ENCODE results near the gene XRN1. TPM values are rescaled to one million over a fixed set of nuclear protein-coding genes. Genes with fewer than 3 reads are reported as not detected.

Gene XRN1
- total RNA-seq, 1 donor from 2014 or later, result 63.0 TPM

DNA sequence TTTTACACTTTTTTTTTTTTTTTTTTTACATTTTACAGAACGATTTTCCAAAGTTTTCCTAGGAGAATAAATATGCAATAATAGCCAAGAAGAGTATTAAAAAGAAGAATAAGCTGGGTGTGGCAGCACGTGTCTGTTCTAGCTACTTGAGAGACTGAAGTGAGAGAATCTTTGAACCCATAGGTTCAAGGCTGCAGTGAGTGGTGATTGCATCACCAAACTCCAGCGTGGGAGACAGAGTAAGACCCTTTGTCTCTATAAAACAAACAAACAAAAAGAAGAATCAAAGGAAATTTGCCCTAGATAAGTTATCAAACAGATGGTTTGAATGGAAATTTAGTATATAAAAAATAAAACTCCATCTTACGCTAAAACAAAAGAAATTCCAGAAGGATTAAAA, 13.3 kb downstream of the XRN1 start:
- Mint-ChIP-seq H3K27ac (no peak overlapping the region), H3K4me1 (peaks cover 22% of the 10 kb centered on the region), H3K4me3 (no peak overlapping the region), H3K27me3 (no peaks in the 10 kb centered on the region), H3K9me3 (no peaks in the 10 kb centered on the region), H3K36me3 (ENCODE audit: low read depth) (peaks cover 38% of the 10 kb centered on the region)
- TF ChIP-seq, protein P1, sequence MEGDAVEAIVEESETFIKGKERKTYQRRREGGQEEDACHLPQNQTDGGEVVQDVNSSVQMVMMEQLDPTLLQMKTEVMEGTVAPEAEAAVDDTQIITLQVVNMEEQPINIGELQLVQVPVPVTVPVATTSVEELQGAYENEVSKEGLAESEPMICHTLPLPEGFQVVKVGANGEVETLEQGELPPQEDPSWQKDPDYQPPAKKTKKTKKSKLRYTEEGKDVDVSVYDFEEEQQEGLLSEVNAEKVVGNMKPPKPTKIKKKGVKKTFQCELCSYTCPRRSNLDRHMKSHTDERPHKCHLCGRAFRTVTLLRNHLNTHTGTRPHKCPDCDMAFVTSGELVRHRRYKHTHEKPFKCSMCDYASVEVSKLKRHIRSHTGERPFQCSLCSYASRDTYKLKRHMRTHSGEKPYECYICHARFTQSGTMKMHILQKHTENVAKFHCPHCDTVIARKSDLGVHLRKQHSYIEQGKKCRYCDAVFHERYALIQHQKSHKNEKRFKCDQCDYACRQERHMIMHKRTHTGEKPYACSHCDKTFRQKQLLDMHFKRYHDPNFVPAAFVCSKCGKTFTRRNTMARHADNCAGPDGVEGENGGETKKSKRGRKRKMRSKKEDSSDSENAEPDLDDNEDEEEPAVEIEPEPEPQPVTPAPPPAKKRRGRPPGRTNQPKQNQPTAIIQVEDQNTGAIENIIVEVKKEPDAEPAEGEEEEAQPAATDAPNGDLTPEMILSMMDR (IDR thresholded peaks at IDR 0.05), result no peak
- intact Hi-C loops (cut with micrococcal nuclease), result no loop called here
- DNase-seq (no peak), ATAC-seq (ENCODE audit: low read depth) (no peak)
- ChIA-PET POLR2A (interaction anchor here (0.6 kb wide), 1 partner anchor 604 kb away, joined by 6 read pairs; no protein-coding TSS in a partner anchor), CTCF (no interaction called here)

DNA sequence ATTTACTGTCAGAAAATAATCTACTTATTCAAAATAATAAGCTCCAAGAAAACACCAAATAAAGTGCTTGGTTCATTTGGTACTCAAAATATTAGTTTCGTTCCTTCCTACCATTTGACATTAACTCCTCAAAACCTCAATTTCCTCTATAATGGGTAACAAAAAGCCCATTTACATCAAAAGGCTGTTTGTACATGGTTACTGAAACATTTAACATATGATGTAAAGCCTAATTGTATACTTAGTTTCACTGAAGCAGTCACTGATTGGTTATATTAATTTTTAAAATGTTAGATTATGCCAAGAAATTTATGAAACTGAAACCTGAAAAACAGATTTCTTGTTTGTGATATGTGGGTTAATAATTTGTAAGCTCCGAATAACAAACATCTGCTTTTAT, 14.7 kb downstream of the XRN1 start:
- ATAC-seq (ENCODE audit: low read depth) (no peak), DNase-seq (no peak)
- intact Hi-C loops (cut with micrococcal nuclease), result no loop called here
- Mint-ChIP-seq H3K4me3 (no peak overlapping the region), H3K36me3 (ENCODE audit: low read depth) (peaks cover 48% of the 10 kb centered on the region), H3K27me3 (no peaks in the 10 kb centered on the region), H3K4me1 (peaks cover 12% of the 10 kb centered on the region), H3K9me3 (no peaks in the 10 kb centered on the region), H3K27ac (no peak overlapping the region)
- ChIA-PET CTCF (no interaction called here), POLR2A (no interaction called here)
- TF ChIP-seq, protein P1 (IDR thresholded peaks at IDR 0.05), result no peak

- peaks cover 55% of the 10 kb centered on the region for H3K36me3 Mint-ChIP-seq (ENCODE audit: low read depth)
- no peak overlapping the region for H3K4me3 Mint-ChIP-seq
- no peak overlapping the region for H3K27ac Mint-ChIP-seq
- H3K9me3 Mint-ChIP-seq, result no peaks in the 10 kb centered on the region
- no peaks in the 10 kb centered on the region for H3K27me3 Mint-ChIP-seq
- intact Hi-C loops (cut with micrococcal nuclease), result no loop called here
- TF ChIP-seq, protein P1 (IDR thresholded peaks at IDR 0.05), result no peak
- ATAC-seq (ENCODE audit: low read depth) (no peak), DNase-seq (no peak)
- ChIA-PET CTCF (no interaction called here), POLR2A (no interaction called here)
- H3K4me1 Mint-ChIP-seq, result no peaks in the 10 kb centered on the region
Observed at GRCh38 chr3:142429582-142429981, 18.3 kb downstream of the XRN1 start.

DNA sequence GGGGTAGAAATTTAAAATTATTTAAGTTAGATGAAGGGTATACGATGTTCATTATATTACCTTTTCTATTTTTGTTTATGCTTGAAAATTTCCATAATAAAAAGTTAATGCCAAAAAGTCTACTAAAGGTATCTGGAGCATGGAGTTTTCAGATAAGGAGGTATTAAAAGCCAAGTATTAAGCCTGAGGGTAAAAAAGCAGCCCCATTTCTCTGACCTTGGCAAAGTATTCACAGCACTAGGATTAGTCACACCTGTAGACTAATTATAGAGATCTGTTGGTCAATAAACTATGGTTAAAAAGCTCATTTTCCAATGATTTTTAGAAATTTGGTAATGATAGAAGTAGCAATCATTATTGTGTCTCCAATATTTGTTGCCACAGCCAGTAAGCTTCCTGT, 23.1 kb downstream of the XRN1 start:
- Mint-ChIP-seq H3K4me3 (no peak overlapping the region), H3K27me3 (no peaks in the 10 kb centered on the region), H3K36me3 (ENCODE audit: low read depth) (peaks cover 60% of the 10 kb centered on the region), H3K4me1 (no peaks in the 10 kb centered on the region), H3K9me3 (no peaks in the 10 kb centered on the region), H3K27ac (no peak overlapping the region)
- ChIA-PET CTCF (no interaction called here), POLR2A (no interaction called here)
- ATAC-seq (ENCODE audit: low read depth), result no peak
- intact Hi-C loops (cut with micrococcal nuclease), result no loop called here
- TF ChIP-seq, protein P1 (IDR thresholded peaks at IDR 0.05), result no peak
- no peak for DNase-seq

DNA sequence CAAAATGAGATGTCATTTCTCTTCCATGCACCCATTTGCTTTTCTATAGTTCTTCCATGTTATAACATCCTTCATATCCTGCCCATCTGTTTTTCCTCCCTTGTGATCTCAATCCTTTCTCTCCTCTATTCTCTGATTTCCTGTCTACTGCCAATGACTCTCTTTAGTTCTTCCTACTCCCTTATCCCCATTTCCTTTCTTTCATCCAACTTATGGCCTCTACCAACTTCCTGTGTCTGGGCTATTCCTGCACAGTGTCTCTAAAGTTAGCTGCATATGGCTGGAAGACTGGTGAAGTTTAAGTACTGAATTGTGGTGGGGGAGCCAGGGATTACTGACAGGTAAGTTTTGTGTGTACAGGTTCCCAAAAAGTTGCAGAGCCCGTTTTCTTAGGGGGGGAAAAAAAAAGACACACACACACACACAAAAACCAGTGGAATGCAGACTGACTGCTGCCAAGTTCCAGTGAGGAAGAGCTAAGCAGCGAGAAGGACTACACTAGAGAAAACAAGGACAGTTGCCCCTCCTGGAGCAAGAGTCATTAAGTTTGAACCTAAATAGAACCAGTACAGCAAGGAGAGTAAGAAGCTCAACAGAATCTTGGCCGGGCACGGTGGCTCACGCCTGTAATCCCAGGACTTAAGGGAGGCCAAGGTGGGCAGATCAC, 28.8 kb downstream of the XRN1 start:
- no peaks in the 10 kb centered on the region for H3K4me1 Mint-ChIP-seq

More for the DNA sequence above, 28.8 kb downstream of the XRN1 start:
- CTCF ChIA-PET, result interaction anchor here (0.6 kb wide), 1 partner anchor 106 kb away, joined by 3 read pairs; no protein-coding TSS in a partner anchor
- H3K4me3 Mint-ChIP-seq, result no peak overlapping the region
- H3K36me3 Mint-ChIP-seq (ENCODE audit: low read depth), result peaks cover 64% of the 10 kb centered on the region
- TF ChIP-seq, protein P1 (IDR thresholded peaks at IDR 0.05), result no peak
- no peaks in the 10 kb centered on the region for H3K27me3 Mint-ChIP-seq
- no peaks in the 10 kb centered on the region for H3K9me3 Mint-ChIP-seq
- POLR2A ChIA-PET, result no interaction called here
- H3K27ac Mint-ChIP-seq, result no peak overlapping the region
- DNase-seq (no peak), ATAC-seq (ENCODE audit: low read depth) (no peak)
- intact Hi-C loops (cut with micrococcal nuclease), result no loop called here

Measured in activated B cell treated with CpG ODN at 0.5 μM for 24 hours (primary cell).